Measurements from ENCODE around the gene SCAMP2. TPM values are rescaled to one million over a fixed set of nuclear protein-coding genes. Genes with fewer than 3 reads are reported as not detected.

SCAMP2 gene
- total and polyA plus RNA-seq, 2 donors (not counting 1 experiment from before 2014, with no cell fraction given): 85.1 to 105 TPM

DNA sequence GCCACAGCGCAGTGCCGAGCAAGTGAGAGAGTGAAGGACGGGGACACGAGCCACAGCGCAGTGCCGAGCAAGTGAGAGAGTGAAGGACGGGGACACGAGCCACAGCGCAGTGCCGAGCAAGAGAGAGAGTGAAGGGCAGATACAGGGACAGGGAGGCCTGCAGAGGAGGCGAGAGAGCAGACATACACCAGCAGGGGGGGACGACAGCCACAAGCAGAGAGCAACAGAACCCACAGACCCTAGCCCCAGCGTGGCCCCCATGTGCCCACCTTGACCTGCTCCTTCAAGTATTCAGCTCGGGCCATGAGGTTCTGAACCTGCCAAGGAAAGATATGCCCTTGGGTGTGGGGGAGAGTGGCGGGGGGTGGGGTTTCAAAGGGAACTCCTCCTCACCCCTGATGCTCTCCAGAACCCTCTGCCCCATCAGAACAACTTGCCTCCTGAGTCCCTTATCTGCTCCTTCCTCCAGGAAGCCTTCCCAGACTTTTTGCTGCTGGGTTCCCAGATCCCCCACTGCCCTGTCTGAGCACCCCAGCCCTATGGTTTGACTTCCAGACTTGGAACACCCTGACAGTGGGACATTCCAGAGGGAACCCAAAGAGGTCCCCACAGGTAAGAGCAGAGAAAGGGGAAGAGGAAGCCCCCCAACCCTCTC is 35.6 kb downstream of the SCAMP2 start:
- ChIA-PET POLR2A (interaction anchor here (0.7 kb wide), 1 partner anchor 68 kb away, joined by 3 read pairs; no protein-coding TSS in a partner anchor), CTCF (interaction anchor here (0.9 to 10.2 kb wide), 7 partner anchors 16 to 205 kb away, joined by 4 to 98 read pairs (median 8); no protein-coding TSS in a partner anchor)
- Mint-ChIP-seq H3K4me1 (peaks cover 24% of the 10 kb centered on the region), H3K9me3 (ENCODE audit: insufficient read depth) (no peaks in the 10 kb centered on the region), H3K27me3 (no peaks in the 10 kb centered on the region), H3K27ac (no peak overlapping the region), H3K4me3 (no peak overlapping the region)
- WGBS (ENCODE audit: insufficient coverage): 92% methylated on average over 11 of the region's 15 CpGs
- Histone ChIP-seq H3K36me3 (replicated peaks in 1 of 2; ENCODE audit: control extremely low read depth in 1 of 2, control insufficient read depth in 1 of 2, extremely low read depth in 1 of 2, insufficient read depth in 2 of 2, low read length in 1 of 2) (peaks cover 0 to 6% of the 10 kb centered on the region in 2 experiments), H3K9me3 (ENCODE audit: control extremely low read depth in 1 of 3, control insufficient read depth in 2 of 3, insufficient read depth in 1 of 3, low read length in 2 of 3) (no peaks in the 10 kb centered on the region), H3K27me3 (replicated peaks in 1 of 4; ENCODE audit: control extremely low read depth in 1 of 4, control insufficient read depth in 3 of 4, insufficient read depth in 4 of 4, low read length in 3 of 4) (no peaks in the 10 kb centered on the region), H3K4me3 (ENCODE audit: control extremely low read depth in 1 of 5, extremely low read depth in 1 of 5, insufficient read depth in 1 of 5, low read depth in 2 of 5, low read length in 4 of 5) (no peak overlapping the region), H4K20me1 (ENCODE audit: control insufficient read depth, insufficient read depth, low read length, poor library complexity, severe bottlenecking) (no peaks in the 10 kb centered on the region), H3K27ac (ENCODE audit: low read length in 2 of 2) (no peak overlapping the region), H3K4me2 (replicated peaks; ENCODE audit: low read depth, low read length, poor library complexity, severe bottlenecking) (no peak overlapping the region), H2AFZ (ENCODE audit: insufficient read depth, low read depth, low read length, poor library complexity, severe bottlenecking) (no peak overlapping the region), H3K79me2 (ENCODE audit: control insufficient read depth, insufficient read depth, low read length) (peaks cover 5% of the 10 kb centered on the region), H3K9ac (ENCODE audit: low read length) (no peak overlapping the region), H3K4me1 (ENCODE audit: control insufficient read depth in 2 of 2, insufficient read depth in 2 of 2, low read length in 2 of 2) (peaks cover 8 to 24% of the 10 kb centered on the region in 2 donors)
- intact Hi-C loops (cut with micrococcal nuclease): no loop called here
- no peak for TF ChIP-seq EZH2 (IDR thresholded peaks at IDR 0.05; ENCODE audit: borderline replicate concordance, insufficient read depth, low read depth, low read length, poor library complexity, severe bottlenecking)
- TF ChIP-seq, protein P1, sequence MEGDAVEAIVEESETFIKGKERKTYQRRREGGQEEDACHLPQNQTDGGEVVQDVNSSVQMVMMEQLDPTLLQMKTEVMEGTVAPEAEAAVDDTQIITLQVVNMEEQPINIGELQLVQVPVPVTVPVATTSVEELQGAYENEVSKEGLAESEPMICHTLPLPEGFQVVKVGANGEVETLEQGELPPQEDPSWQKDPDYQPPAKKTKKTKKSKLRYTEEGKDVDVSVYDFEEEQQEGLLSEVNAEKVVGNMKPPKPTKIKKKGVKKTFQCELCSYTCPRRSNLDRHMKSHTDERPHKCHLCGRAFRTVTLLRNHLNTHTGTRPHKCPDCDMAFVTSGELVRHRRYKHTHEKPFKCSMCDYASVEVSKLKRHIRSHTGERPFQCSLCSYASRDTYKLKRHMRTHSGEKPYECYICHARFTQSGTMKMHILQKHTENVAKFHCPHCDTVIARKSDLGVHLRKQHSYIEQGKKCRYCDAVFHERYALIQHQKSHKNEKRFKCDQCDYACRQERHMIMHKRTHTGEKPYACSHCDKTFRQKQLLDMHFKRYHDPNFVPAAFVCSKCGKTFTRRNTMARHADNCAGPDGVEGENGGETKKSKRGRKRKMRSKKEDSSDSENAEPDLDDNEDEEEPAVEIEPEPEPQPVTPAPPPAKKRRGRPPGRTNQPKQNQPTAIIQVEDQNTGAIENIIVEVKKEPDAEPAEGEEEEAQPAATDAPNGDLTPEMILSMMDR (IDR thresholded peaks at IDR 0.05): no peak
- ATAC-seq (ENCODE audit: low read depth) (no peak), DNase-seq (no peak)

DNA sequence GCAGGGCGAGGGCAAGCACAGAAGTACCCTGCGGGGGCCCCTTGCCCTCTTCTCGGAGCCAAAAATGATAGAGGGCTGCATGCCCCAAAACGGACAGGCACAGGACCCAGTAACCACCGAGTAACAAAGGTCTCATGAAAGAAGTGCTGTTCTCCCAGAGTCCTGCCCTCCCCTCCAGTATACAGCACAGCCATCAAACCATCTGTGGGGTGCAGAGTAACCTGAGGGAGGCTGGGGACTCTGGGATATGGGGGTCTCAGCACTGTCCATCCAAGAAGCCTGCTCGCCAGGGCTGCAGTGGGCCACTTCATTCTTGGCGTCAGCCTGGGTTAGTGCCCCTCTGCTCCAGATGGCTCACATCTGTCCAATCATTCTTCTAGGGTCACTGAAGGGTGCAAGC is 36.3 kb downstream of the SCAMP2 start:
- WGBS (ENCODE audit: insufficient coverage): 95% methylated on average over 5 of the region's 7 CpGs
- H3K27me3 Mint-ChIP-seq: no peaks in the 10 kb centered on the region
- POLR2A ChIA-PET: no interaction called here
- Histone ChIP-seq H2AFZ (ENCODE audit: insufficient read depth, low read depth, low read length, poor library complexity, severe bottlenecking) (no peak overlapping the region), H3K9me3 (ENCODE audit: control extremely low read depth in 1 of 3, control insufficient read depth in 2 of 3, insufficient read depth in 1 of 3, low read length in 2 of 3) (no peaks in the 10 kb centered on the region), H3K4me1 (ENCODE audit: control insufficient read depth in 2 of 2, insufficient read depth in 2 of 2, low read length in 2 of 2) (peaks cover under 1 to 16% of the 10 kb centered on the region in 2 donors), H3K36me3 (replicated peaks in 1 of 2; ENCODE audit: control extremely low read depth in 1 of 2, control insufficient read depth in 1 of 2, extremely low read depth in 1 of 2, insufficient read depth in 2 of 2, low read length in 1 of 2) (peaks cover 0 to 6% of the 10 kb centered on the region in 2 experiments), H3K27me3 (replicated peaks in 1 of 4; ENCODE audit: control extremely low read depth in 1 of 4, control insufficient read depth in 3 of 4, insufficient read depth in 4 of 4, low read length in 3 of 4) (no peaks in the 10 kb centered on the region), H3K4me3 (ENCODE audit: control extremely low read depth in 1 of 5, extremely low read depth in 1 of 5, insufficient read depth in 1 of 5, low read depth in 2 of 5, low read length in 4 of 5) (no peak overlapping the region), H4K20me1 (ENCODE audit: control insufficient read depth, insufficient read depth, low read length, poor library complexity, severe bottlenecking) (no peaks in the 10 kb centered on the region), H3K79me2 (ENCODE audit: control insufficient read depth, insufficient read depth, low read length) (no peaks in the 10 kb centered on the region), H3K4me2 (replicated peaks; ENCODE audit: low read depth, low read length, poor library complexity, severe bottlenecking) (no peak overlapping the region), H3K27ac (ENCODE audit: low read length in 2 of 2) (no peak overlapping the region), H3K9ac (ENCODE audit: low read length) (no peak overlapping the region)
- TF ChIP-seq, protein P1 (IDR thresholded peaks at IDR 0.05): no peak
- no peak for TF ChIP-seq EZH2 (IDR thresholded peaks at IDR 0.05; ENCODE audit: borderline replicate concordance, insufficient read depth, low read depth, low read length, poor library complexity, severe bottlenecking)
- ATAC-seq (ENCODE audit: low read depth) (no peak), DNase-seq (no peak)
- no peaks in the 10 kb centered on the region for H3K9me3 Mint-ChIP-seq (ENCODE audit: insufficient read depth)
- no peak overlapping the region for H3K4me3 Mint-ChIP-seq
- H3K4me1 Mint-ChIP-seq: peaks cover 18% of the 10 kb centered on the region
- H3K27ac Mint-ChIP-seq: no peak overlapping the region
- intact Hi-C loops (cut with micrococcal nuclease): no loop called here
- CTCF ChIA-PET: interaction anchor here (0.9 to 10.2 kb wide), 8 partner anchors 9 to 205 kb away, joined by 4 to 98 read pairs (median 8); no protein-coding TSS in a partner anchor

Data from B cell (primary cell).